NCI-H510A treated with DMSO at 0.1 percent for 48 hours (cell line): Measurements from ENCODE around the gene MED22.
"Not testable (repeated sequence)": the region's sequence is repeated elsewhere in the genome, so short reads cannot be mapped to it uniquely, and the experiment has no call there.

Experiments used
- DNase-seq: peaks from one replicate; lab custom pipeline; 2025; lab: John Stamatoyannopoulos, UW

The MED22 gene

GRCh38 chr9:133347985-133348717 is at the start of gene MED22, which contains the start of gene RPL7A:
TSS of gene MED22 (minus strand) at chr9:133348131. CDS start at chr9:133346662, 1,469 bp downstream.
TSS of gene RPL7A (plus strand) at chr9:133348218. CDS start at chr9:133348244, 26 bp downstream.
- DNase-seq: peak; percentile 96

DNA sequence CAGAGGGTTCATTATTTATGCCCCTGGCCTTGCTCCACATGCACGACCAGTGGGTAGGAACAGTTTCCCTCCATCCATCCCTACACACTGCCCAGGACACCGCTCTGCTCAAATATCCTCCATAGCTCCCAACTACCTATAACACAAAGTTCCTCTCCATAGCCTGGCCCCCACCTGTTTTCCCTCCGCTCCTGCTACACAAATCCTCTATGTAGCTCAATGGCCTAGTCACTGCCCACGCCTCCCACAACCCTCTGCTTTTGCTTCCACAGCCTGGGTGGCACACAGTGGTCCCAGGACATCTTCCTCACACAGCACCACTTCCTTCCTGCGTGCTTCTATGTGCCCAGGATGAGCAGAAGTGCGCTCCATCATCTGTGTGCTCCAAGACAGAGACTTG is 49.4 kb upstream of the MED22 start:
- no peak for DNase-seq

GRCh38 chr9:133396952-133397351 is 49.0 kb upstream of the MED22 start:
- DNase-seq: no peak

GRCh38 chr9:133394687-133395271 is 46.8 kb upstream of the MED22 start:
- no peak for DNase-seq

DNA sequence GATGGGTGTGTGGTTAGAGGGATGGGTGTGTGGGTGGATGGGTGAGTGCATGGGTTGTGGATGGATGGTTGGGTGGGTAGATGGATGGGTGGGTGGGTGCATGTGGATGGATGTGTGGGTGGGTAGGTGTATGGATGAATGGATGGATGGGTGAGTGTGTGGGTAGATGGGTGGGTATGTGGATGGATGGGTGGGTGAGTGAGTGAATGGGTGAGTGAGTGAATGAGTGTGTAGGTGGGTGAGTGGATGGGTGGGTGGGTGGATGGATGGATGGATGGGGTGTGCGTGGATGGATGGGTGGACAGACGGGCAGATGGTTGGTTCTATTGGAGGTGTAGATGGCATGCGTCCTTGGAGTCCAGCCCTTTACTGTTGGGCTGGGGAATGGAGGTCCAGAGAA is 45.5 kb upstream of the MED22 start:
- DNase-seq: no peak

DNA sequence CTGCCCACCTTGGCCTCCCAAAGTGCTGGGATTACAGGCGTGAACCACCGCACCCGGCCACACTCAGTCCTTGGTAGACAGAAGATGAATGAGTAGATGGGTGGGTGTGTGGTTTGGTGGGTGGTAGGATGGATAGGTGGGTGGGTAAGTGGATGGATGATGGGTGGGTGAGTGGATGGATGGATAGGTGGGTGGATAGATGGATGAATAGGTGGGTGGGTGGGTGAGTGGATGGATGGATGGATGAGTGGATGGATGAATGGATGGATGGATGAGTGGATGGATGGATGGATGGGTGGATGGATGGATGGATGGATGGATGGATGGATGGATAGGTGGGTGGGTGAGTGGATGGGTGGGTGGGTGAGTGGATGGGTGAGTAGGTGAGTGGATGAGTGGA is 44.4 kb upstream of the MED22 start:
- DNase-seq: not testable (repeated sequence)

DNA sequence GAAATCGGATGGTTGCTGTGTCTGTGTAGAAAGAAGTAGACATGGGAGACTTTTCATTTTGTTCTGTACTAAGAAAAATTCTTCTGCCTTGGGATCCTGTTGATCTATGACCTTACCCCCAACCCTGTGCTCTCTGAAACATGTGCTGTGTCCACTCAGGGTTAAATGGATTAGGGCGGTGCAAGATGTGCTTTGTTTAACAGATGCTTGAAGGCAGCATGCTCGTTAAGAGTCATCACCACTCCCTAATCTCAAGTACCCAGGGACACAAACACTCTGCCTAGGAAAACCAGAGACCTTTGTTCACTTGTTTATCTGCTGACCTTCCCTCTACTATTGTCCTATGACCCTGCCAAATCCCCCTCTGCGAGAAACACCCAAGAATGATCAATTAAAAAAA is 43.5 kb upstream of the MED22 start:
- DNase-seq: not testable (repeated sequence)

DNA sequence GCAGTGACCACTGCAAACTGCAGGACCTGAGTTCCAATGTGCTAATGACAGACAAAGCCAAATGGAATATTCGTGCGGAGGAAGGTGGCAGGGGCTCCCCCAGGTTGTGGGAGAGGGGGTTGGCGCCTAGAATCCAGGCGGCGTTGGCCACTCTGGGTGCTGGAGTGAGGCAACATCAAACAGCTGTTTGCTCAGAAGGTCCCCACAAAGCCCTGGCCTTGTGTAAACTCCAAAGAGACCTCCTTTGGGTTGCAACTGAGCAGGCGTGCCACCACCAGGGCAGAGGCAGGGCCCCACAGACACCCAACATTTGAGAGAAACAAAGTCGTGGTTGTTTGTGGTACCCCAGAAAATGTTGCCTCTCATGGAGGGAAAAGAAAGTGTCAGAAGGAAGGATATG is 42.8 kb upstream of the MED22 start:
- DNase-seq: no peak

GRCh38 chr9:133389562-133389961 is 41.6 kb upstream of the MED22 start:
- DNase-seq: no peak

- DNase-seq: no peak
Observed at GRCh38 chr9:133389025-133389557, 41.2 kb upstream of the MED22 start.

DNA sequence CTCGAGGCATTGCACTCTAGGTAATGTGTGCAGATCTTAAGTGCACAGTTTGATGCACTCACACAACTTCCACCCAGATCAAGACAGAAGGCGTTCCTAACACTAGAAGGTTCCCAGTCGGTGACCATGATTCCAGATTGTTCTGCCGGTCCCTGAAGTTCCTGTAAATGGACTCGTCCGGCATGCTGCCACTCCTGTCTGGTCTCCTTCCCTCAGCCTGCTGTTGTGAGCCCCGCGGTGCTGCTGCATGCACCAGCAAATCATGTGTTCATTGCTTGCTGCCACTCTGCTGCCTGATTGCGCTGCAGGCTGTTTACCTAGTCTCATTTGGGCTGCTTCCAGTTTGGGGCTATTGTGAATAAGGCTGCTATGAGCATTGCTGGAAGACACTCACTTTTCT is 39.7 kb upstream of the MED22 start:
- DNase-seq: no peak

DNA sequence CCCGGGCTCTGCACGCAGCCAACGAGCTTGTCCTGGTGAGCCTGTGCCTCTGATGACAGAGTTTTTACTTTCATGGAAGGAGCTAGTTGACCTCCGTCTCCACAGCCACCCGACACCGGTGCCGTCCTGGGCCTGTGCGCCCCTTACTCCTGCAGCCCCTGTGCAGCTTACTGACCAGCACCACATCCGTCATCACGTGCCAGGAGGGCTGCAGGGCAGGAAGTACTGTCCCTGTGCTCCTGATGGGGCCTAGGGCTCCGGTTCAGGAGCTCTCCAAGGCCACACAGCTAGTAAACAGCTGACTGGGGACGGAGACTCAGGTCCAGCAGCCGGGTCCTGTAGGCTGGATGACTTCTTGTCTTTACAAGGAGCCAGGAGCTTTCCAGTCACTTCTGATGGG is 38.4 kb upstream of the MED22 start:
- no peak for DNase-seq

DNA sequence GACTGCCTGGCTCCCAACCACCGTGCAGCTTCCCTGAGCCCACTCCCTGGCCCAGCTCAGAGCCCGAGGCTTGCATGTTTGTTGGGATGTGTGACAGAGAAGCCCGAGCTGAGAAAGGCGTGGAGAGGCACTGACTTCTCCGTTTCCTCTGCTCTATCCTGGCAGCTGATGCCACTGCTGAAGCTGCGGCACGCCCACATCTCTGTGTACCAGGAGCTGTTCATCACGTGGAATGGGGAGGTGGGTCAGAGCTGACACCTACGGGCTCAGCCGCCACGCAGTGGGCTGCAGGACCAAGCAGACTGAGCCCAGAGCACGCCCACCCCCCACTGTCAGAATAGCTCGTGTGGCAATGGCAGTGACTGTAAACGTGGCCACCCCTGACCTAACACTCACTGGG is 37.5 kb upstream of the MED22 start:
- DNase-seq: no peak

- DNase-seq: no peak
Observed at GRCh38 chr9:133384736-133385321, 36.9 kb upstream of the MED22 start.

- DNase-seq: no peak
Observed at GRCh38 chr9:133383438-133383837, 35.5 kb upstream of the MED22 start.

GRCh38 chr9:133382507-133383141 is 34.7 kb upstream of the MED22 start:
- no peak for DNase-seq

DNA sequence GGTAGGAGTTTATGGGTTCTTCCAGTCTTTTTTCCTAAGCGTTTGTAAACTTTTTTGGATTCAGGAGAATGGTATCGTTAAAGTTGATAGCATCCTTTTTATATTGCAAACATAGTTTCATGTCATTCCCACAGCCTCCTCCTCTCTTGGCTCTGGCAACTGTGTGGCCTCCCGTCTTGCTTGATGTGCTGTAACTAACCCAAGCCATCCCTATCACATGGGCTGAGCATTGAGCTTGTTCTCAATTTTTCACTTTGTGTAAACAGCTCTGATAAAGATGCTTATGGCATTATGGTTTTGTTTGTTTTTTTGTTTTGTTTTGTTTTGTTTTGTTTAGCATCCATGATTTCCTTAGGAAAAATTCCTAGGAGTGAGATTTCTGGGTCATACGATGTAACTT is 32.8 kb upstream of the MED22 start:
- DNase-seq: no peak

DNA sequence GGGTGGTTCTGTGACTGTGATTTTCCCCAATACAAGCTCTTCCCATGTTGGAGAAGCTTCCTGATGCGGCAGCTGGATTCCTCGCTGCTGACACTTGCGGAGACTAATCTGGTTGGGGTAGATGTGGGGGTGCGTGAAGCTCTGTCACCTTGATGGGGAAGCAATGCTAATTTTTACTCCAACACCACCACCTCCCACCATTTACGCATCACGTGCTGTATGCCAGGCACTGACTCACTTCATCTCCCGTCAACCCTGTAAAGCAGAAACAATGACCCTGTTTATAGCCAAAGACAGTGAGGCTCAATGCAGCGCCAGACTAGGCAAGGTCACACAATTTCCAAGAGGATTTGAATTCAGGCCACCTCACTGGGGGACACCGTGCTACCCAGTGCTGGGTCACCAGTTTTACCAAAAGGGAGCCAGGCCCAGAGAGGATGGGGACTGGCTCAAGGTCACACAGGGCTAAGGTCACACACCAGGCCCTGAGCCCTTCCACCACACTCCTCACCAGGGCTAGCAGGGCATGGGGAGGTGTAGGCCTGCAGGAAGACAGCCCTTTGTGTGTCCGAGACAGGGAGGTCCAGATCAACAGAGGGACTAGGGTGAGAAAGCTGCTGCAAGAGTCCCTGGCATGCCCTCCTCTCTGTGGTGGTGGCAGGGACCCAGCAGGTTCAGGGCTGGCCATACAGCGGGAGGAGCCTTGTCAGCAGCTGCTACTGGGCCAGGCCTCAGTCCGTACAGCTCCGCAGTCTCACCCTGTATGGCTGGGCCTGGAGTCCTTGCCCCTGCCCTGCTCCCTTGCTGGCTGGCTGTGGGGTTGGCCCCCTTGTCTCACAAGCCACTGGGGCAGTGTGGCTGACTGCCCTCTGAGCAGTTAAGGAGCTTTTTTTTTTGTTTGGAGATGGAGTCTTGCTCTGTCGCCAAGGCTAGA is 31.5 kb upstream of the MED22 start:
- no peak for DNase-seq

DNA sequence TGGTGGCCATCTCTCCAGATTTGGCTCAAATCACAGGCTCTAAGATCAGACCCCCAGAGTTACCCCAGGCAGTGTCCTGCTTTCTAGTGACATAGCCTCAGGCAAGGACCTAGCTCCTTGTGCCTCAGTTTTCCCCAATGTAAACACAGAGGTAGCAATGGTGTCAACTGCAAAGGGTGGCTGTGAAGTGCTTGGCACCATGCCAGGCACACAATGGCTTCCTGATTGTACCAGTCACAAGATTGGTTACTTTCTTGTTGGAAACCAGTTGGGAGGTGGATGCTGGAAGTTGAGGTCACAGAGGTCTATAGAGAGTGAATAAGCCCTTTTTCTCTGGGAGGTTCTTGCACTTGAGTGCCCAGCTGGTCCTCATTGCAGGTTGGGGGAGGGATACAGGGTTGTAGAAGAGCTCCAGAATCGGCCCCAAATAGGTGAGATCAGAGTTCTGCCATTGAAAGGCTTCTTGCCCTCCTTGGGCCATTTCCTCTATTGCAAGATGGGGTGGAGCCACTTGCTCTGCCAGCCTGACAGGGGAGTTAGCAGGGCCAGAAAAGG is 30.6 kb upstream of the MED22 start:
- DNase-seq: no peak

GRCh38 chr9:133377721-133378216 is 29.8 kb upstream of the MED22 start:
- DNase-seq: peak; percentile 34

- not testable (repeated sequence) for DNase-seq
Observed at GRCh38 chr9:133377280-133377679, 29.3 kb upstream of the MED22 start.
